Stimulated activated CD8-positive, alpha-beta memory T cell treated with anti-CD3 and anti-CD28 coated beads, Interleukin-15, amount 100 ng/mL, for 1 hour (primary cell): ENCODE results near the gene NBPF9.
"Not testable (repeated sequence)": the region's sequence is repeated elsewhere in the genome, so short reads cannot be mapped to it uniquely, and the experiment has no call there.

Experiments
- DNase-seq: peaks from one replicate; pipeline ENCODE4 v3.0.0-alpha.2; 2020; ENCODE audit warnings: low read depth

NBPF9 gene

GRCh38 chr1:149103109-149104081 lies at the start of gene NBPF9:
NBPF9 (minus strand) TSS chr1:149103551; CDS start chr1:149082139, 21,412 bp downstream.
- DNase-seq: peak; percentile 7

GRCh38 chr1:149149909-149150308 lies 46.6 kb upstream of the NBPF9 start:
- DNase-seq: not testable (repeated sequence)

GRCh38 chr1:149137585-149137984 lies 34.2 kb upstream of the NBPF9 start:
- not testable (repeated sequence) for DNase-seq

GRCh38 chr1:149130938-149131337 lies 27.6 kb upstream of the NBPF9 start:
- DNase-seq: not testable (repeated sequence)

GRCh38 chr1:149129245-149129644 lies 25.9 kb upstream of the NBPF9 start:
- not testable (repeated sequence) for DNase-seq

GRCh38 chr1:149126555-149127145 lies 23.3 kb upstream of the NBPF9 start:
- not testable (repeated sequence) for DNase-seq

GRCh38 chr1:149123948-149124926 lies 20.9 kb upstream of the NBPF9 start:
- not testable (repeated sequence) for DNase-seq

- not testable (repeated sequence) for DNase-seq
Measured at GRCh38 chr1:149112828-149113227, 9.5 kb upstream of the NBPF9 start.

GRCh38 chr1:149110343-149110742 lies 7.0 kb upstream of the NBPF9 start:
- not testable (repeated sequence) for DNase-seq

GRCh38 chr1:149102574-149102973 lies 777 bp downstream of the NBPF9 start:
- peak; percentile 1 for DNase-seq

- DNase-seq: not testable (repeated sequence)
Measured at GRCh38 chr1:149098276-149098675, 5.1 kb downstream of the NBPF9 start.

- not testable (repeated sequence) for DNase-seq
Measured at GRCh38 chr1:149093155-149093554, 10.2 kb downstream of the NBPF9 start.

GRCh38 chr1:149075505-149076127 lies 27.7 kb downstream of the NBPF9 start:
- DNase-seq: not testable (repeated sequence)

GRCh38 chr1:149064611-149065010 lies 38.7 kb downstream of the NBPF9 start:
- DNase-seq: not testable (repeated sequence)

GRCh38 chr1:149043056-149043455 lies 60.3 kb downstream of the NBPF9 start:
- not testable (repeated sequence) for DNase-seq

GRCh38 chr1:149033916-149034315 lies 69.4 kb downstream of the NBPF9 start:
- not testable (repeated sequence) for DNase-seq

GRCh38 chr1:149024327-149024726 lies 79.0 kb downstream of the NBPF9 start:
- DNase-seq: not testable (repeated sequence)

- DNase-seq: not testable (repeated sequence)
Measured at GRCh38 chr1:149018577-149018976, 84.8 kb downstream of the NBPF9 start.

GRCh38 chr1:149016626-149017025 lies 86.7 kb downstream of the NBPF9 start:
- DNase-seq: not testable (repeated sequence)

GRCh38 chr1:149015522-149015921 lies 87.8 kb downstream of the NBPF9 start:
- not testable (repeated sequence) for DNase-seq

- not testable (repeated sequence) for DNase-seq
Measured at GRCh38 chr1:149013513-149013912, 89.8 kb downstream of the NBPF9 start.
